Measurements from ENCODE around the gene UGT3A2. TPM values are rescaled to one million over a fixed set of nuclear protein-coding genes. Genes with fewer than 3 reads are reported as not detected.

UGT3A2 gene
- total RNA-seq: not detected

- no peak for TF ChIP-seq CTCF (IDR thresholded peaks at IDR 0.05; ENCODE audit: low read depth)
Observed at GRCh38 chr5:36066540-36067210, at the start of gene UGT3A2. Gene UGT3A2 (minus strand): TSS chr5:36066882. CDS start chr5:36066789, 93 bp downstream.

- no peak for TF ChIP-seq CTCF (IDR thresholded peaks at IDR 0.05; ENCODE audit: low read depth)
Observed at GRCh38 chr5:36111238-36111637, 44.6 kb upstream of the UGT3A2 start.

GRCh38 chr5:36108758-36109460 lies 42.2 kb upstream of the UGT3A2 start:
- no peak for TF ChIP-seq CTCF (IDR thresholded peaks at IDR 0.05; ENCODE audit: low read depth)

GRCh38 chr5:36105819-36106218 lies 39.1 kb upstream of the UGT3A2 start:
- TF ChIP-seq CTCF (IDR thresholded peaks at IDR 0.05; ENCODE audit: low read depth): no peak

- no peak for TF ChIP-seq CTCF (IDR thresholded peaks at IDR 0.05; ENCODE audit: low read depth)
Observed at GRCh38 chr5:36099748-36100147, 33.1 kb upstream of the UGT3A2 start.

- TF ChIP-seq CTCF (IDR thresholded peaks at IDR 0.05; ENCODE audit: low read depth): no peak
Observed at GRCh38 chr5:36096486-36096885, 29.8 kb upstream of the UGT3A2 start.

- no peak for TF ChIP-seq CTCF (IDR thresholded peaks at IDR 0.05; ENCODE audit: low read depth)
Observed at GRCh38 chr5:36089989-36090388, 23.3 kb upstream of the UGT3A2 start.
